Caco-2 (cell line): ENCODE measurements around the gene STRAP. TPM values are rescaled to one million over a fixed set of nuclear protein-coding genes. Genes with fewer than 3 reads are reported as not detected.
"Not testable (repeated sequence)": the region's sequence is repeated elsewhere in the genome, so short reads cannot be mapped to it uniquely, and the experiment has no call there.

Experiments
- BruUV-seq: library from RNA; stranded (reverse); fragments of 400-500 nt; replicated peaks from 2 replicates; lab custom pipeline; 2021; lab: Mats Ljungman, UMichigan
- CTCF ChIA-PET: fragments of 300-600 bp; sonication (Branson Sonifier 250); formaldehyde crosslinking; loops from one replicate; lab custom pipeline; 2022; ENCODE audit warnings: antibody characterized with exemption; lab: Charles Lee
- POLR2A ChIA-PET: fragments of 300-600 bp; sonication (Branson Sonifier 250); formaldehyde crosslinking; loops from one replicate; lab custom pipeline; 2022; ENCODE audit warnings: antibody characterized with exemption; lab: Charles Lee
- DNase-seq, 2 experiments: peaks; one replicate each; pipeline versions ENCODE4 v3.0.0 to v3.0.0-alpha.2; 2020 to 2022
- H3K27me3 ChIP-seq: replicated peaks from 2 replicates; pipeline ENCODE4 v1.6.0; 2011; ENCODE audit warnings: low read length; ENCODE audit not compliant: control insufficient read depth, insufficient read depth
- H3K36me3 ChIP-seq: 2 replicates; pipeline ENCODE4 v1.5.1; 2011; ENCODE audit warnings: low read length; ENCODE audit not compliant: control insufficient read depth, insufficient read depth
- H3K4me1 ChIP-seq: fragments of 250-450 bp; sonication (Bioruptor Pico); 2 replicates; pipeline ENCODE4 v1.5.1; 2020; ENCODE audit warnings: mild to moderate bottlenecking
- H3K4me3 ChIP-seq: 2 replicates; pipeline ENCODE4 v1.5.1; 2011; ENCODE audit warnings: low read depth, mild to moderate bottlenecking, control low read depth, low read length
- H3K9me3 ChIP-seq: fragments of 250-450 bp; sonication (Bioruptor Pico); 2 replicates; pipeline ENCODE4 v1.5.1; 2020; ENCODE audit warnings: mild to moderate bottlenecking, moderate library complexity
- H3K27ac Mint-ChIP-seq: one replicate; pipeline ENCODE4 v1.8.0; 2022; ENCODE audit warnings: mixed read lengths; ENCODE audit not compliant: unreplicated experiment
- H3K27me3 Mint-ChIP-seq: one replicate; pipeline ENCODE4 v1.8.0; 2022; ENCODE audit warnings: mixed read lengths; ENCODE audit not compliant: insufficient read depth, unreplicated experiment
- H3K36me3 Mint-ChIP-seq: one replicate; pipeline ENCODE4 v1.8.0; 2022; ENCODE audit warnings: mild to moderate bottlenecking, mixed read lengths; ENCODE audit not compliant: insufficient read depth, unreplicated experiment
- H3K4me1 Mint-ChIP-seq: one replicate; pipeline ENCODE4 v1.8.0; 2022; ENCODE audit warnings: low read depth, mixed read lengths; ENCODE audit not compliant: unreplicated experiment
- H3K4me3 Mint-ChIP-seq: one replicate; pipeline ENCODE4 v1.8.0; 2022; ENCODE audit warnings: mild to moderate bottlenecking, moderate library complexity, mixed read lengths; ENCODE audit not compliant: unreplicated experiment
- H3K9me3 Mint-ChIP-seq: one replicate; pipeline ENCODE4 v1.8.0; 2022; ENCODE audit warnings: mixed read lengths; ENCODE audit not compliant: unreplicated experiment
- intact Hi-C: fragments of 100-400 bp; cut with micrococcal nuclease; formaldehyde crosslinking; loops from one replicate; pipeline ENCODE4 v1.10.0; 2022; ENCODE audit not compliant: unreplicated experiment
- total RNA-seq: library from RNA; stranded (reverse); gene quantifications from 2 replicates; pipeline ENCODE4 v1.2.3, GENCODE V29; 2022
- TF ChIP-seq, protein P1 (sequence below), 2 experiments: fragments of 200-600 bp in 1 of 2; IDR thresholded peaks; 1 replicate in 1 of 2; 2 replicates in 1 of 2; pipeline versions ENCODE4 v1.5.1 to v1.8.0; 2011 to 2022; ENCODE audit warnings: antibody characterized with exemption in 1 of 2, control low read depth in 1 of 2, inconsistent platforms in 1 of 2, low read depth in 1 of 2, low read length in 1 of 2, mild to moderate bottlenecking in 1 of 2, moderate library complexity in 1 of 2; ENCODE audit not compliant: insufficient read depth in 1 of 2, severe bottlenecking in 1 of 2, unreplicated experiment in 1 of 2

The STRAP gene
- total RNA-seq, 1 experiment from 2014 or later, result 246 TPM

GRCh38 chr12:15910468-15910863 lies 28.3 kb downstream of the STRAP start:
- Histone ChIP-seq H3K36me3 (no peaks in the 10 kb centered on the region), H3K9me3 (no peaks in the 10 kb centered on the region), H3K4me3 (peak overlapping the region; percentile 87), H3K27me3 (no peaks in the 10 kb centered on the region), H3K4me1 (peaks cover 22% of the 10 kb centered on the region)
- H3K9me3 Mint-ChIP-seq, result no peaks in the 10 kb centered on the region
- intact Hi-C loops, result loop anchor here (2.0 to 10.0 kb wide), 3 partner anchors 16 to 434 kb away; partner anchors contain the start of gene MGST1
- ChIA-PET CTCF (interaction anchor here (0.6 to 2.4 kb wide), 2 partner anchors 11 to 46 kb away, joined by 4 to 17 read pairs; no protein-coding TSS in a partner anchor), POLR2A (interaction anchor here (0.6 to 1.7 kb wide), 5 partner anchors 14 to 1107 kb away, joined by 3 to 9 read pairs (median 4); partner anchors contain the start of genes C12orf60 and WBP11)
- no peaks in the 10 kb centered on the region for H3K4me1 Mint-ChIP-seq
- H3K4me3 Mint-ChIP-seq, result peak overlapping the region; percentile 88
- H3K27ac Mint-ChIP-seq, result peak overlapping the region; percentile 93
- no peak for DNase-seq
- BruUV-seq, result no TSS peak
- no peaks in the 10 kb centered on the region for H3K27me3 Mint-ChIP-seq
- peaks cover 13% of the 10 kb centered on the region for H3K36me3 Mint-ChIP-seq
- TF ChIP-seq, protein P1, sequence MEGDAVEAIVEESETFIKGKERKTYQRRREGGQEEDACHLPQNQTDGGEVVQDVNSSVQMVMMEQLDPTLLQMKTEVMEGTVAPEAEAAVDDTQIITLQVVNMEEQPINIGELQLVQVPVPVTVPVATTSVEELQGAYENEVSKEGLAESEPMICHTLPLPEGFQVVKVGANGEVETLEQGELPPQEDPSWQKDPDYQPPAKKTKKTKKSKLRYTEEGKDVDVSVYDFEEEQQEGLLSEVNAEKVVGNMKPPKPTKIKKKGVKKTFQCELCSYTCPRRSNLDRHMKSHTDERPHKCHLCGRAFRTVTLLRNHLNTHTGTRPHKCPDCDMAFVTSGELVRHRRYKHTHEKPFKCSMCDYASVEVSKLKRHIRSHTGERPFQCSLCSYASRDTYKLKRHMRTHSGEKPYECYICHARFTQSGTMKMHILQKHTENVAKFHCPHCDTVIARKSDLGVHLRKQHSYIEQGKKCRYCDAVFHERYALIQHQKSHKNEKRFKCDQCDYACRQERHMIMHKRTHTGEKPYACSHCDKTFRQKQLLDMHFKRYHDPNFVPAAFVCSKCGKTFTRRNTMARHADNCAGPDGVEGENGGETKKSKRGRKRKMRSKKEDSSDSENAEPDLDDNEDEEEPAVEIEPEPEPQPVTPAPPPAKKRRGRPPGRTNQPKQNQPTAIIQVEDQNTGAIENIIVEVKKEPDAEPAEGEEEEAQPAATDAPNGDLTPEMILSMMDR (IDR thresholded peaks at IDR 0.05; ENCODE audit: insufficient read depth in 1 of 2, low read depth in 1 of 2, low read length in 1 of 2, severe bottlenecking in 1 of 2, unreplicated experiment in 1 of 2), result no peak

- CTCF ChIA-PET, result interaction anchor here (0.6 to 2.4 kb wide), 2 partner anchors 12 to 45 kb away, joined by 4 to 17 read pairs; no protein-coding TSS in a partner anchor
These were observed 28.9 kb downstream of the STRAP start, which contains the start of gene DERA for GRCh38 chr12:15910864-15911721. Gene DERA, plus strand, starts transcription at chr12:15911332. Its CDS starts 52 bp downstream, at chr12:15911384.

GRCh38 chr12:15911931-15912330 lies 29.7 kb downstream of the STRAP start:
- peak in 1 of 2 experiments; percentile 42 for DNase-seq
- peak overlapping the region; percentile 93 for H3K27ac Mint-ChIP-seq
- CTCF ChIA-PET, result interaction anchor here (1.1 to 2.4 kb wide), 2 partner anchors 13 to 64 kb away, joined by 4 to 17 read pairs; no protein-coding TSS in a partner anchor
- H3K36me3 ChIP-seq, H3K27me3 Mint-ChIP-seq, H3K9me3 ChIP-seq, H3K9me3 Mint-ChIP-seq, H3K27me3 ChIP-seq, H3K4me1 Mint-ChIP-seq: not testable (repeated sequence)
- Histone ChIP-seq H3K4me3 (peak overlapping the region; percentile 87), H3K4me1 (peaks cover 22% of the 10 kb centered on the region)
- peak overlapping the region; percentile 88 for H3K4me3 Mint-ChIP-seq
- intact Hi-C loops, result loop anchor here (1.0 to 10.0 kb wide), 6 partner anchors 13 to 433 kb away; partner anchors contain the start of genes MGST1 and STRAP
- BruUV-seq, result TSS peak; percentile 46
- POLR2A ChIA-PET, result interaction anchor here (1.7 kb wide), 1 partner anchor 1108 kb away, joined by 6 read pairs; the partner anchor contains the start of genes C12orf60 and WBP11
- peaks cover 13% of the 10 kb centered on the region for H3K36me3 Mint-ChIP-seq

More at GRCh38 chr12:15910864-15911721, 28.9 kb downstream of the STRAP start, which contains the start of gene DERA:
- Histone ChIP-seq H3K4me3 (peak within 1 kb of the TSS; percentile 87), H3K9me3 (no peaks in the 10 kb centered on the region), H3K36me3 (no peaks in the 10 kb centered on the region), H3K4me1 (peaks cover 22% of the 10 kb centered on the region), H3K27me3 (no peaks in the 10 kb centered on the region)
- TF ChIP-seq, protein P1 (IDR thresholded peaks at IDR 0.05; ENCODE audit: insufficient read depth in 1 of 2, low read depth in 1 of 2, low read length in 1 of 2, severe bottlenecking in 1 of 2, unreplicated experiment in 1 of 2), result no peak
- Mint-ChIP-seq H3K36me3 (peaks cover 13% of the 10 kb centered on the region), H3K4me1 (no peaks in the 10 kb centered on the region), H3K27ac (peak within 1 kb of the TSS; percentile 93), H3K27me3 (no peaks in the 10 kb centered on the region), H3K9me3 (no peaks in the 10 kb centered on the region), H3K4me3 (peak within 1 kb of the TSS; percentile 88)
- peak; percentile 91 to 94 for DNase-seq
- POLR2A ChIA-PET, result interaction anchor here (0.5 to 1.7 kb wide), 8 partner anchors 13 to 1108 kb away, joined by 3 to 9 read pairs (median 4); partner anchors contain the start of genes C12orf60, EPS8 and WBP11
- intact Hi-C loops, result loop anchor here (1.0 to 10.0 kb wide), 6 partner anchors 12 to 434 kb away; partner anchors contain the start of genes MGST1 and STRAP
- BruUV-seq, result no TSS peak

DNA sequence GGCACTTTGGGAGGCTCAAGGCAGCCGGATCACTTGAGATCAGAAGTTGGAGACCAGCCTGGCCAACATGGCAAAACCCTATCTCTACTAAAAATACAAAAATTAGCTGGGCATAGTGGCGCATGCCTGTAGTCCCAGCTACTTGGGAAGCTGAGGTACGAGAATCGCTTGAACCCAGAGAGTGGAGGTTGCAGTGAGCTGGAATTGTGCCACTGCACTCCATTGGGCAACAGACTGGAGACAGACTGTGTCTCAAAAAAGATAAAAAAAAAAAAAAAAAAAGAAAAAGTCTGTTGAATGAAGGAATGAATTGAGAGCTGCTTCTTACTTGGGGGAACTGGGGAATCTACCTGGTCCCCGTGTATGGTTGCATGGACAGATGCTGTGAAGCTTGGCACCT lies 31.9 kb downstream of the STRAP start:
- POLR2A ChIA-PET, result interaction anchor here (0.6 kb wide), 1 partner anchor 15 kb away, joined by 5 read pairs; no protein-coding TSS in a partner anchor
- intact Hi-C loops, result loop anchor here (5.0 to 10.0 kb wide), 2 partner anchors 118 to 431 kb away; partner anchors contain the start of gene MGST1
- H3K4me3 ChIP-seq, result not testable (repeated sequence)

More for the DNA sequence above, 31.9 kb downstream of the STRAP start:
- H3K27me3 Mint-ChIP-seq, DNase-seq, H3K27me3 ChIP-seq, H3K4me3 Mint-ChIP-seq, H3K36me3 ChIP-seq, H3K27ac Mint-ChIP-seq, H3K4me1 Mint-ChIP-seq, H3K9me3 ChIP-seq, BruUV-seq, CTCF ChIA-PET, H3K9me3 Mint-ChIP-seq: not testable (repeated sequence)
- peaks cover 21% of the 10 kb centered on the region for H3K36me3 Mint-ChIP-seq
- peaks cover 17% of the 10 kb centered on the region for H3K4me1 ChIP-seq
